Heart left ventricle (tissue), 16 donors: ENCODE data around the gene DLGAP5. TPM values are rescaled to one million over a fixed set of nuclear protein-coding genes. Genes with fewer than 3 reads are reported as not detected.

Experiments
- ATAC-seq, 4 donors: fragments of 200-7000 bp; cut with Tn5 transposase; one replicate each; pipeline ENCODE4 v1.9.1; 2020 to 2022; ENCODE audit warnings: moderate library complexity in 4 of 4, mild to moderate bottlenecking in 3 of 4, moderate number of reproducible peaks in 1 of 4
- DNase-seq, 5 donors: peaks; one replicate each; pipeline ENCODE4 v3.0.0-alpha.2; 2020
- H3K27ac ChIP-seq, 12 donors: fragments of 200-600 bp; sonication (generic) in 4 of 12; one replicate each; pipeline versions ENCODE4 v1.5.0 to v1.8.0; 2016 to 2022; ENCODE audit warnings: mild to moderate bottlenecking in 2 of 12
- H3K27me3 ChIP-seq, 9 donors: fragments of 200-600 bp; sonication (generic) in 2 of 9; one replicate each; pipeline versions ENCODE4 v1.5.1 to v1.8.0; 2016 to 2022; ENCODE audit warnings: mild to moderate bottlenecking in 3 of 9
- H3K36me3 ChIP-seq, 9 donors: fragments of 200-600 bp; sonication (generic) in 2 of 9; one replicate each; pipeline versions ENCODE4 v1.5.0 to v1.8.0; 2018 to 2022; ENCODE audit warnings: mild to moderate bottlenecking in 2 of 9
- H3K4me1 ChIP-seq, 12 donors: fragments of 200-600 bp; sonication (generic) in 4 of 12; one replicate each; pipeline versions ENCODE4 v1.5.0 to v1.8.0; 2016 to 2022; ENCODE audit warnings: mild to moderate bottlenecking in 3 of 12
- H3K4me3 ChIP-seq, 12 donors: fragments of 200-600 bp; sonication (generic) in 4 of 12; one replicate each; pipeline versions ENCODE4 v1.5.0 to v1.8.0; 2017 to 2022; ENCODE audit warnings: mild to moderate bottlenecking in 9 of 12, moderate library complexity in 4 of 12
- H3K9me3 ChIP-seq, 12 donors: fragments of 200-600 bp; sonication (generic) in 4 of 12; one replicate each; pipeline versions ENCODE4 v1.5.0 to v1.8.0; 2016 to 2022; ENCODE audit warnings: mild to moderate bottlenecking in 1 of 12
- POLR2A ChIP-seq, 2 donors: fragments of 450-650 bp; IDR thresholded peaks; one replicate each; pipeline ENCODE4 v1.6.1; 2017; ENCODE audit warnings: antibody characterized with exemption in 2 of 2, mild to moderate bottlenecking in 2 of 2, moderate library complexity in 2 of 2
- WGBS, 4 donors: extraction: QIAGEN DNeasy Blood & Tissue Kit in 2 of 4; methylation state at CpG; one replicate each; pipeline versions ENCODE4 v1.1.5 to v1.1.7; 2013 to 2018; 5-methylcytosine and 5-hydroxymethylcytosine counted together
- intact Hi-C, 10 donors: fragments of 100-400 bp; cut with DNase I; formaldehyde crosslinking; loops; one replicate each; pipeline versions ENCODE4 v1.11.1 to v1.14.2; 2022
- polyA plus RNA-seq, 2 donors: library from polyadenylated mRNA; stranded (reverse); fragments of 200-250 nt; gene quantifications; one replicate each; pipeline ENCODE4 v1.2.3, GENCODE V29; 2013
- total RNA-seq, 9 donors: library from RNA; depleted of rRNA in 2 of 9; stranded (reverse); fragments of >200 nt in 2 of 9; fragmentation: NEBNext Ultra II Directional in 3 of 9; extraction: Animal tissue kit (Norgen Biotek cat#: 25700) in 3 of 9; gene quantifications; one replicate each; pipeline versions ENCODE4 v1.1.0 to v1.2.4, GENCODE V29; 2016 to 2023
- TF ChIP-seq, protein P1 (sequence below), 12 donors: fragments of 200-600 bp; sonication (generic) in 4 of 12; IDR thresholded peaks; one replicate each; pipeline versions ENCODE4 v1.5.0 to v1.8.0; 2018 to 2022; ENCODE audit warnings: antibody characterized with exemption in 12 of 12, mild to moderate bottlenecking in 5 of 12
- donor health status: ischemic (EF 13 %, LVEDD 7.1; RV severe dilation, severe dysfunction).
- donor health status: healthy with polysubstance abuse.
- donor health status: DM: no; HTN: yes; CAD: no.
- donor health status: DM: no; HTN: no; CAD: no.
- donor health status: ischemic (EF 25% LVEDD 6.9; RV normal size, moderate dysfunction).
- donor health status: ischemic (EF 25% LVEDD 5.7; RV mildly dilated, moderate dysfunction).
- donor health status: healthy.
- donor health status: DM: yes; HTN: yes; CAD: no.
- donor health status: ischemic (EF 35%, LVEDD 5.7; RV mildly dilated, moderate dysfunction).
- donor health status: nonischemic (EF 11% LVEDD 7.7; RV severe dilation, severe dysfunction).
- donor health status: DM: yes; HTN: yes; CAD: no.
- donor health status: PGD.
- donor health status: ischemic (EF 29% LVEDD 5.4; RV normal size, mild dysfunction).
- donor health status: nonischemic (EF 23%, LVEDD 6.1; RV moderate dilation, normal function).

DLGAP5 gene
- total and polyA plus RNA-seq, 11 donors, result 0.12 to 11.1 (median 0.42) TPM; not detected in 3

GRCh38 chr14:55120571-55121495, 70.6 kb downstream of the DLGAP5 start:
- no peaks in the 10 kb centered on the region for H3K9me3 ChIP-seq
- WGBS, 4 donors, result 68 to 79% (median 74%) methylated on average over 13 of the region's 13 CpGs
- no peak overlapping the region for H3K4me3 ChIP-seq
- no peaks in the 10 kb centered on the region for H3K27me3 ChIP-seq
- H3K27ac ChIP-seq, result peak overlapping the region in 11 of 12 donors; percentile 64 to 93 (median 84)
- DNase-seq (no peak), ATAC-seq (peak in 1 of 4 donors; percentile 21)
- peaks cover 17 to 94% (median 66%) of the 10 kb centered on the region in 12 donors for H3K4me1 ChIP-seq
- no peaks in the 10 kb centered on the region for H3K36me3 ChIP-seq
- TF ChIP-seq, protein P1, sequence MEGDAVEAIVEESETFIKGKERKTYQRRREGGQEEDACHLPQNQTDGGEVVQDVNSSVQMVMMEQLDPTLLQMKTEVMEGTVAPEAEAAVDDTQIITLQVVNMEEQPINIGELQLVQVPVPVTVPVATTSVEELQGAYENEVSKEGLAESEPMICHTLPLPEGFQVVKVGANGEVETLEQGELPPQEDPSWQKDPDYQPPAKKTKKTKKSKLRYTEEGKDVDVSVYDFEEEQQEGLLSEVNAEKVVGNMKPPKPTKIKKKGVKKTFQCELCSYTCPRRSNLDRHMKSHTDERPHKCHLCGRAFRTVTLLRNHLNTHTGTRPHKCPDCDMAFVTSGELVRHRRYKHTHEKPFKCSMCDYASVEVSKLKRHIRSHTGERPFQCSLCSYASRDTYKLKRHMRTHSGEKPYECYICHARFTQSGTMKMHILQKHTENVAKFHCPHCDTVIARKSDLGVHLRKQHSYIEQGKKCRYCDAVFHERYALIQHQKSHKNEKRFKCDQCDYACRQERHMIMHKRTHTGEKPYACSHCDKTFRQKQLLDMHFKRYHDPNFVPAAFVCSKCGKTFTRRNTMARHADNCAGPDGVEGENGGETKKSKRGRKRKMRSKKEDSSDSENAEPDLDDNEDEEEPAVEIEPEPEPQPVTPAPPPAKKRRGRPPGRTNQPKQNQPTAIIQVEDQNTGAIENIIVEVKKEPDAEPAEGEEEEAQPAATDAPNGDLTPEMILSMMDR (IDR thresholded peaks at IDR 0.05), result no peak
- TF ChIP-seq POLR2A (IDR thresholded peaks at IDR 0.05), result no peak
- intact Hi-C loops, result no loop called here

DNA sequence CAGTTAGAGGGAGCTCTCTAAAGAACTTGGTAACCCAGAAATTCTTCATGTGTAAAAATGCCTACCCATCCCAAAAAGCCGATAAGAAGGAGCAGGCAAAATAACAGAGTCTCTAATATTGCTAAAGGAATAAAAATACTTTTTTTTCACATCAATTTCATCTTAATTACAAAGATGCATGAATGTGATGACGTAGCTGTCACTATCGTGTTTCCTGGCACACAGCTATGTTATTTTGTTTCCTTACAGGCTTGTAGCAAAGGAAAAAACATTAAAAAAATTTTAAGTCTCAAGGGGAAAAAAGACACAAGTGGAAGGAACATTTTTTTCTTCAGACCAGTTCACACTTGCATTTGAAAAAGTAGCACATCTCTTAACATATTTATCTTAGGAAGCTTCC, 72.6 kb downstream of the DLGAP5 start:
- Histone ChIP-seq H3K27me3 (no peaks in the 10 kb centered on the region), H3K9me3 (no peaks in the 10 kb centered on the region), H3K4me1 (peaks cover 17 to 80% (median 58%) of the 10 kb centered on the region in 12 donors), H3K27ac (peak overlapping the region; percentile 75 to 94 (median 88)), H3K36me3 (no peaks in the 10 kb centered on the region), H3K4me3 (no peak overlapping the region)
- no peak for DNase-seq
- WGBS, 4 donors, result 24 to 42% (median 37%) methylated on average over 3 of the region's 3 CpGs
- TF ChIP-seq, protein P1 (IDR thresholded peaks at IDR 0.05), result no peak
- TF ChIP-seq POLR2A (IDR thresholded peaks at IDR 0.05), result no peak
- intact Hi-C loops, result no loop called here
- ATAC-seq, result peak in 1 of 4 donors; percentile 33

DNA sequence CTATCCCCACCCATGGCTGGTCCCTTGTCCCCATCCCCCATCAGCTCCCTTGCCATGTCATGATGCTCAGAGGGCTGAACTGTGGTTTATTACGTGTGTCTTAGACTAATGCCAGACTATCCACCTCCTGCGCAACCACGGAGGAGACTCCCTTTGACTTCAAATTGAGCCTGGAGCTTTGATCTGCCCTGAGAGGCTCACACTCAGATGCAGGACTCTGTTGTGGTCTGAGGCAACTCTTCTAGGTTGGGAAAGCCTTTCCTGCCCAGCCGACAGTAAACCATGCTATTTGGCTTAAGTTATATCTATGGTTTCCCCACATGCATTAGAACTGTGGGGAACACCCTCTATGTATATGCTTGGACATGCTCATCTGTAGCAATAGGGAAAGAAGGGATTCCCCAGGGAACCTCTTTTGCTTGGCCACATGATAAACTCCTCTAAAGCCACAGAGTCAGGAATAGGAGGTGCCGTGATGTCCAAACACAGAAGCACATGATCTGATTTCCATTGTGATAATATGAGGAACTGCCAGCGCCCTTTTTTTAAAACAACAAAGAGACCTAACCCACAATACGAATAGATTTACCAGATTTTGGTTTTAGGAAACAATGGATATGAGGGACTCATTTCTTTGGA, 73.5 kb downstream of the DLGAP5 start:
- Histone ChIP-seq H3K9me3 (no peaks in the 10 kb centered on the region), H3K27me3 (no peaks in the 10 kb centered on the region), H3K4me1 (peaks cover 16 to 72% (median 50%) of the 10 kb centered on the region in 12 donors), H3K36me3 (no peaks in the 10 kb centered on the region), H3K27ac (peak overlapping the region; percentile 75 to 94 (median 88)), H3K4me3 (no peak overlapping the region)
- DNase-seq, result peak in 1 of 5 donors; percentile 39
- peak; percentile 23 to 70 (median 27) for ATAC-seq
- intact Hi-C loops, result no loop called here
- WGBS, 4 donors, result 43 to 67% (median 64%) methylated on average over 7 of the region's 7 CpGs
- no peak for TF ChIP-seq POLR2A (IDR thresholded peaks at IDR 0.05)
- TF ChIP-seq, protein P1 (IDR thresholded peaks at IDR 0.05), result no peak
